GM12864 (cell line): ENCODE results near the gene REV3L.

Experiments used
- DNase-seq: peaks from one replicate; pipeline ENCODE4 v3.0.0-alpha.2; 2011; ENCODE audit warnings: low read depth
- H3K4me3 ChIP-seq: 2 replicates; pipeline ENCODE4 v1.5.1; 2011; ENCODE audit warnings: mild to moderate bottlenecking, low read depth, low read length, control low read depth
- TF ChIP-seq, protein P1 (sequence below): IDR thresholded peaks from 2 replicates; pipeline ENCODE4 v1.5.1; 2011; ENCODE audit warnings: low read depth, mild to moderate bottlenecking, moderate library complexity, low read length, control low read depth, inconsistent platforms; ENCODE audit errors: missing control alignments

Gene REV3L

DNA sequence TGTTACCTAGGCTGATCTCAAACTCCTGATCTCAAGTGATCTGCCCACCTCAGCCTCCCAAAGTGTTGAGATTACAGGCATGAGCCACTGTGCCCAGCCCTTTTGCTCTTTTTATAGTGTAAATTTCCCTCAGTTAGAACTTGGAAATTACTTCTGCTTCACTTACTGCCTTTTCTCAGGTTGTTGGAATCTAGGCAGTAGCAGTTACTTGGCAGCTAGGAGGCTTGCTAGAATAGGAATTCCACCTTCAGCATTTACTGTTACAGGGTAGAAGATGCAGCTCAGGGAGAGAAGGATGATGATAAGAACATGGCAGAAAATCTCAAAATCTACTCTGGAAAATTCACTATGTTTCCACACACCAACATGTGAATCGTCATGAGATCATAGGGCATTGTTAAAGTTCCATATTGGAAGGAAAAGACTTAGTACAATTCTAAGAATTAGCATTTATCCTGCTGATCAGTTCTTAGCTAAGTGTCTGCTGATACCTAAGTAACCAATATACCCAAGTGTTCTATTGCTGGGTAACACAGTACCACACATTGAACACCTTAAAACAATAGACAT lies 213.5 kb downstream of the REV3L start:
- TF ChIP-seq, protein P1, sequence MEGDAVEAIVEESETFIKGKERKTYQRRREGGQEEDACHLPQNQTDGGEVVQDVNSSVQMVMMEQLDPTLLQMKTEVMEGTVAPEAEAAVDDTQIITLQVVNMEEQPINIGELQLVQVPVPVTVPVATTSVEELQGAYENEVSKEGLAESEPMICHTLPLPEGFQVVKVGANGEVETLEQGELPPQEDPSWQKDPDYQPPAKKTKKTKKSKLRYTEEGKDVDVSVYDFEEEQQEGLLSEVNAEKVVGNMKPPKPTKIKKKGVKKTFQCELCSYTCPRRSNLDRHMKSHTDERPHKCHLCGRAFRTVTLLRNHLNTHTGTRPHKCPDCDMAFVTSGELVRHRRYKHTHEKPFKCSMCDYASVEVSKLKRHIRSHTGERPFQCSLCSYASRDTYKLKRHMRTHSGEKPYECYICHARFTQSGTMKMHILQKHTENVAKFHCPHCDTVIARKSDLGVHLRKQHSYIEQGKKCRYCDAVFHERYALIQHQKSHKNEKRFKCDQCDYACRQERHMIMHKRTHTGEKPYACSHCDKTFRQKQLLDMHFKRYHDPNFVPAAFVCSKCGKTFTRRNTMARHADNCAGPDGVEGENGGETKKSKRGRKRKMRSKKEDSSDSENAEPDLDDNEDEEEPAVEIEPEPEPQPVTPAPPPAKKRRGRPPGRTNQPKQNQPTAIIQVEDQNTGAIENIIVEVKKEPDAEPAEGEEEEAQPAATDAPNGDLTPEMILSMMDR = no peak
- no peak for DNase-seq

DNA sequence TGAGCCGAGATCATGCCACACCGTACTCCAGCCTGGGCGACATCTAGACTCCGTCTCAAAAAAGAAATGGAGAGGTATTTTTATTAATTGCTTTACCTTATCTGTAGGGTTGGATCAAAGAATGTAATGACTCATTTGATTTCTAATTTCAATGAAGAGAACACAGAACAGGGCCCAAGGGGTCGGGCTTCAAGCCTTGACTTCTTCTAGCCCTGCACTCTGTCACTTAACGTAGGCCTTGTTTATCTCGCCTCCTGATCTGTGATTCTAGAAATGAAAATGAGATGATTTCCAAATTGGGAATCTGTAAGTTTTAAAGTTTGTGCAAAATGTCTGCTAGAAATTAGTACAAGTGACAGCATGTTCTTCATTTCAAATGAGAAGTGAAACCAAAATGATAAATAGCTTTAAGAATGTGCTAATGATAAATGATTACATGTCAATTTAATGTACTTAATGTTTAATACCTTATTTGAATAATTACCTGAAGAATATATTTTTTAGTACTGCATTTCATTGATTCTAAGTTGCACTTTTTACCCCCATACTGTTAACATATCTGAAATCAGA lies 215.2 kb downstream of the REV3L start:
- DNase-seq = no peak
- TF ChIP-seq, protein P1 = no peak
- no peak overlapping the region for H3K4me3 ChIP-seq

More for the DNA sequence above, 213.5 kb downstream of the REV3L start:
- H3K4me3 ChIP-seq = no peak overlapping the region

DNA sequence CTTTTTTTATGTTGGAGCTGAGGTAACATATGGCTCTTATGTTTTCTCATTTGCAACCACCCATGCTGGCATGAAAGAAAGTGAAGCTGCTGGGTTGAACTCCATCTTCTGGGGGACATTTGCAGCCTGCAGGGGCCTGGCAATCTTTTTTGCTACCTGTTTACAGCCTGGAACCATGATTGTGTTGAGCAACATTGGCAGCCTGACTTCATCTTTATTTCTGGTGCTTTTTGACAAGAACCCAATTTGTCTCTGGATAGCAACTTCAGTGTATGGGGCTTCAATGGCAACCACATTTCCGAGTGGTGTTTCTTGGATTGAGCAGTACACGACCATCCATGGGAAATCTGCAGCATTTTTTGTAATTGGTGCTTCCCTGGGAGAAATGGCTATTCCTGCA lies 216.7 kb downstream of the REV3L start:
- TF ChIP-seq, protein P1 = no peak
- H3K4me3 ChIP-seq = no peak overlapping the region
- no peak for DNase-seq

DNA sequence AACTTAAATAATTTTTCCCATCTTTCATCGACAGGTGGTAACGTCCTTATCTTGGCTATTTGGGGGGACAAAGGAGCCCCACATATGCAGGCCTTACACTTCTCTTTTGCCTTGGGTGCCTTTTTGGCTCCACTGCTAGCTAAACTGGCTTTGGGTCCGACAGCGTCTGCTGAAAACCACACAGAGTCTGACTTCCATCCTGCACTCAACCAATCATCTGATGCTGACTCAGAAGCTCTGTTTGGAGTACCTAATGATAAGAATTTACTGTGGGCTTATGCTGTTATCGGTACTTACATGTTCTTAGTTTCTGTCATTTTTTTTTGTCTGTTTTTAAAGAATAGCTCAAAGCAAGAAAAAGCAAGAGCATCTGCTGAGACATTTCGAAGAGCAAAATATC lies 217.2 kb downstream of the REV3L start:
- no peak overlapping the region for H3K4me3 ChIP-seq
- DNase-seq = no peak
- TF ChIP-seq, protein P1 = no peak

DNA sequence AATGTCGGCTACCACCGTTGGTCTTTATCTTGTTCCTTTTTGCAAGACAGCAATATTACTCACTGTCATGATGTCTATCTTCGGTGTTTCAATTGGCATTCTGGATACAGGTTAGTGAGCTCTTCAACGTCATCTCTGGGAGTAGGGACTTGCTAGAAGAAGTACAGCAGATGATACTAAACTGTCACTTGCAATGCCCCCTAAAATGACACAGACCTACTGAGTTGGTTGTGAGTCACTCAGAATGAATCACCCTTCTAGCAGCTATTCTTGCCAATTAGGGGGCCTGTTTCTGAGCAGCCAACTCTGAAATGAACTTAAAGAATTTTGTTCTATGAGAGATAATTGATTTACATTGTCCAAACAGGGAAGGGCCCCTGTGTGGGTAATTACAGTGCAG lies 219.2 kb downstream of the REV3L start:
- DNase-seq = no peak
- H3K4me3 ChIP-seq = no peak overlapping the region
- TF ChIP-seq, protein P1 = no peak

DNA sequence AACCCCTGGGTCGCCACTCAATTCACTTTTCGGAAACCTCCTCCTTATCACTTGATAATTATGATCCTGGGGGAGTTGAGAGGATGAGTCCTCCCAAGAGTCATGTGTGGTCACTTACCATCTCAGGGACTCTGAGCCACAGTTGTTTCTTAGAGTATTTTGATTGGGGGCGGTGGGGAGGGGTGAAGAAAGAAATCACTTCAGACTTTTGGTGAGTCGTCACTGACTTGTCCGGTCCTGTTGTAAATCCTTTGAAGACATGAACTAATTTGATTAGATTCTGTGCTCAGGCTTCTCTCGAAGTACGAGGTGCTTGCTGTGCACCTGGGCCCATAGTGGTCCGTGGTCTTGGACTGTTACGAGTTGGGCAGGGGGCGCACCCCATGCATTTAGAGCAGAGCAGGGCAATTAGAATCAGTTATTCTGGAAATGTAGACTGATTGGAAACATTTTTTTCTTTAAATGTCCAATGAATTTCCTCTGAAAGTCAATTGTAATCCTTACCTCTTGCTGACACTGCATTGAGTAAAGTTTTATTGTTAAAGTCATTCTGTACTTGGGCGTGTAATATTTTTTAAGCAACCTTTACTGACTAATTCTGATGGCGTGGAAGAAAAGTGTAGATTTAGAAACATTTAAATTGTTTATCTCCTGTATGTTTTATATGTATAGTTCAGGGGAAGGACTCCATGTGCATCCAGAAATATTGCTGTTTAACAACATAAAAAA lies 222.3 kb downstream of the REV3L start:
- H3K4me3 ChIP-seq = peak overlapping the region; percentile 89; the same call in 1 of the 2 replicates
- TF ChIP-seq, protein P1 = no peak
- no peak for DNase-seq
